ENCODE measurements around the gene NELFA.

GRCh38 chr4:2007804-2008670 is 737 bp downstream of the NELFA start:
- TF ChIP-seq ZSCAN18 (tag by site-specific recombination; IDR thresholded peaks at IDR 0.05) (no peak), ZNF658 (tag by site-specific recombination; IDR thresholded peaks at IDR 0.05) (no peak), YY1 (tag by site-specific recombination; IDR thresholded peaks at IDR 0.05) (no peak)
- TF ChIP-seq, protein P1, sequence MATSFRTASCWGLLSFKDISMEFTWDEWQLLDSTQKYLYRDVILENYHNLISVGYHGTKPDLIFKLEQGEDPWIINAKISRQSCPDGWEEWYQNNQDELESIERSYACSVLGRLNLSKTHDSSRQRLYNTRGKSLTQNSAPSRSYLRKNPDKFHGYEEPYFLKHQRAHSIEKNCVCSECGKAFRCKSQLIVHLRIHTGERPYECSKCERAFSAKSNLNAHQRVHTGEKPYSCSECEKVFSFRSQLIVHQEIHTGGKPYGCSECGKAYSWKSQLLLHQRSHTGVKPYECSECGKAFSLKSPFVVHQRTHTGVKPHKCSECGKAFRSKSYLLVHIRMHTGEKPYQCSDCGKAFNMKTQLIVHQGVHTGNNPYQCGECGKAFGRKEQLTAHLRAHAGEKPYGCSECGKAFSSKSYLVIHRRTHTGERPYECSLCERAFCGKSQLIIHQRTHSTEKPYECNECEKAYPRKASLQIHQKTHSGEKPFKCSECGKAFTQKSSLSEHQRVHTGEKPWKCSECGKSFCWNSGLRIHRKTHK (tag by site-specific recombination; IDR thresholded peaks at IDR 0.05): no peak
- TF ChIP-seq, protein P2, sequence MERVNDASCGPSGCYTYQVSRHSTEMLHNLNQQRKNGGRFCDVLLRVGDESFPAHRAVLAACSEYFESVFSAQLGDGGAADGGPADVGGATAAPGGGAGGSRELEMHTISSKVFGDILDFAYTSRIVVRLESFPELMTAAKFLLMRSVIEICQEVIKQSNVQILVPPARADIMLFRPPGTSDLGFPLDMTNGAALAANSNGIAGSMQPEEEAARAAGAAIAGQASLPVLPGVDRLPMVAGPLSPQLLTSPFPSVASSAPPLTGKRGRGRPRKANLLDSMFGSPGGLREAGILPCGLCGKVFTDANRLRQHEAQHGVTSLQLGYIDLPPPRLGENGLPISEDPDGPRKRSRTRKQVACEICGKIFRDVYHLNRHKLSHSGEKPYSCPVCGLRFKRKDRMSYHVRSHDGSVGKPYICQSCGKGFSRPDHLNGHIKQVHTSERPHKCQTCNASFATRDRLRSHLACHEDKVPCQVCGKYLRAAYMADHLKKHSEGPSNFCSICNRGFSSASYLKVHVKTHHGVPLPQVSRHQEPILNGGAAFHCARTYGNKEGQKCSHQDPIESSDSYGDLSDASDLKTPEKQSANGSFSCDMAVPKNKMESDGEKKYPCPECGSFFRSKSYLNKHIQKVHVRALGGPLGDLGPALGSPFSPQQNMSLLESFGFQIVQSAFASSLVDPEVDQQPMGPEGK (tag by site-specific recombination; IDR thresholded peaks at IDR 0.05): no peak
- TF ChIP-seq, protein P3, sequence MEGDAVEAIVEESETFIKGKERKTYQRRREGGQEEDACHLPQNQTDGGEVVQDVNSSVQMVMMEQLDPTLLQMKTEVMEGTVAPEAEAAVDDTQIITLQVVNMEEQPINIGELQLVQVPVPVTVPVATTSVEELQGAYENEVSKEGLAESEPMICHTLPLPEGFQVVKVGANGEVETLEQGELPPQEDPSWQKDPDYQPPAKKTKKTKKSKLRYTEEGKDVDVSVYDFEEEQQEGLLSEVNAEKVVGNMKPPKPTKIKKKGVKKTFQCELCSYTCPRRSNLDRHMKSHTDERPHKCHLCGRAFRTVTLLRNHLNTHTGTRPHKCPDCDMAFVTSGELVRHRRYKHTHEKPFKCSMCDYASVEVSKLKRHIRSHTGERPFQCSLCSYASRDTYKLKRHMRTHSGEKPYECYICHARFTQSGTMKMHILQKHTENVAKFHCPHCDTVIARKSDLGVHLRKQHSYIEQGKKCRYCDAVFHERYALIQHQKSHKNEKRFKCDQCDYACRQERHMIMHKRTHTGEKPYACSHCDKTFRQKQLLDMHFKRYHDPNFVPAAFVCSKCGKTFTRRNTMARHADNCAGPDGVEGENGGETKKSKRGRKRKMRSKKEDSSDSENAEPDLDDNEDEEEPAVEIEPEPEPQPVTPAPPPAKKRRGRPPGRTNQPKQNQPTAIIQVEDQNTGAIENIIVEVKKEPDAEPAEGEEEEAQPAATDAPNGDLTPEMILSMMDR (tag by site-specific recombination; IDR thresholded peaks at IDR 0.05): no peak

All from HEK293 (cell line).